Measurements from ENCODE around the gene ZNF470.
A peak's percentile ranks its signal among the peaks of the same experiment; 100 is the strongest.

Gene ZNF470

GRCh38 chr19:56611288-56611687 lies 44.0 kb downstream of the ZNF470 start:
- no peak for DNase-seq

GRCh38 chr19:56612737-56613136 lies 45.5 kb downstream of the ZNF470 start:
- DNase-seq: no peak

DNA sequence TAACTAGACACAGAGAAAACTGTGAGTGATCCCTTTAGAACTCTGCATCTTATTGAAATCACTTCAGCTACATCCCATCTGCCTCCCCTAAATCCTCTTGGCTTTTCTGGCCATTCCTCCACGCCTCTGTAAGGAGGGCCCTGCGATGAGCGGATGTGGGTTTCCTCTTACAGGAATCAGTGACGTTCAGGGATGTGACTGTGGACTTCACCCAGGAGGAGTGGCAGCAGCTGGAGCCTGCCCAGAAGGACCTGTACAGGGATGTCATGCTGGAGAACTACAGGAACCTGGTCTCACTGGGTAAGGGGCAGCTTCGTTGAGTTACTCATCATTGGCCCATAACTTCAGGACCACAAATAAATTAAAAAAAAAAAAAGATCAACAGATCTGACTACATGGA lies 46.4 kb downstream of the ZNF470 start:
- DNase-seq: no peak

DNA sequence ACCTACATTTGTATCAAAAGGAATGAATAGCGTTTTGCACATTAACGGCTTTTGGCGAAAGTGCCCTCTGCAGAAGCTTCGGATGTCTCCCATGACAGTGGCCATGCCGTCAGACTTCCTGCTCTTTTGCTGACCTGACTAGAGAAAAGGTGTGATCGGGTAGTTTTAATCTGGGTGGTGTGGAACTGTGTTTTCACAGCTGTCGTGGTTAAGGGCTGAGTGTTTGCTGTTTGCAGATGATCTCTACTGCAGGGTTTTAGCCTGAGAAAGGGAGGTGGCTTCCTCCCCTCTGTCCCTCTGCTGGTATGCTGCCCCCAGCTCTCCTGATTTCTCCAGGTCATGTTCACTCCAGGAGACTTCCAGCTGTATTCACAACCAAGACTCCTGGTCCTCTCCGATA lies 50.3 kb downstream of the ZNF470 start:
- DNase-seq: no peak

DNA sequence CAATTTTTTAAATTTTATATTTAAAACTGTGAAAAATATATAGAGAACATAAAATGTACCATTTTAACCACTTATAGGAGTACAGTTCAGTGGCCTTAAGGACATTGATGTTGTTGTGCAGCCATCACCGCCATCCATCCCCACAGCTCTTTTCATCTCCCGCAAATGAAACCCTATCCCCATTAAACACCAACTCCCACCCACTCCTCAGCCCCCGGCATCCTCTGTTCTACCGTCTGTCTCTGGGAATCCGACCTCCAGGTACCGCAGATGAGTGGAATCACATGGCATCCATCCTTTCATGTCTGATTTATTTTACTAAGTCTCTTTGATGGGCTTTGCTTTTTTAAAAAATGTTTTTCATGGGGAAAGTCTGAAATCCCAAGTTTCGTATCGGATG lies 51.9 kb downstream of the ZNF470 start:
- no peak for DNase-seq

DNA sequence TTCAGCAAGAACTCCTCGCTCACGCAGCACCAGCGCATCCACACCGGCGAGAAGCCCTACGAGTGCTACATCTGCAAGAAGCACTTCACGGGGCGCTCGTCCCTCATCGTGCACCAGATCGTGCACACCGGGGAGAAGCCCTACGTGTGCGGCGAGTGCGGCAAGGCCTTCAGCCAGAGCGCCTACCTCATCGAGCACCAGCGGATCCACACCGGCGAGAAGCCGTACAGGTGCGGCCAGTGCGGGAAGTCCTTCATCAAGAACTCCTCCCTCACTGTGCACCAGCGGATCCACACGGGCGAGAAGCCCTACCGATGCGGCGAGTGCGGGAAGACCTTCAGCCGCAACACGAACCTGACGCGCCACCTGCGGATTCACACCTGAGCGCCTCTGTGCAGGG lies 55.1 kb downstream of the ZNF470 start:
- no peak for DNase-seq

DNA sequence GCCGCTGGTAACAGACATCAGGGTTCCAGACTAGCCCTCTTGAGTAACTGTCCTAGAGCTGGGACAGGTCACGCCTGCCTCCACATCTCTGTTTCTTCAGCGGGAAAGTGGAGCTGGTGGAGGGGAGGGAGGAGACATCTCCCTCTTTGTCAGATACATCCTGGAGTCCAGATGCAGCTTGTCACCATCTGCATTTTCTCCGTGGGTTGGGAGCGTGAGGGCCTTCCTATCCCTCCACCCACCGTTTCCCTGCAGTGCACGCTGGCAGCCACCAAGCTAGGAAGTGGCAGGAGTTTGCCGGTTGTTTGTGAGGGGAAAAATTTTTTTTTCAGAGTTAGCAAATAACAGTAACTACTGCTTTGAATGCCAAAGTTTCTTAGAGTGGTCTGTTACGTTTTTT lies 55.7 kb downstream of the ZNF470 start:
- DNase-seq: no peak

DNA sequence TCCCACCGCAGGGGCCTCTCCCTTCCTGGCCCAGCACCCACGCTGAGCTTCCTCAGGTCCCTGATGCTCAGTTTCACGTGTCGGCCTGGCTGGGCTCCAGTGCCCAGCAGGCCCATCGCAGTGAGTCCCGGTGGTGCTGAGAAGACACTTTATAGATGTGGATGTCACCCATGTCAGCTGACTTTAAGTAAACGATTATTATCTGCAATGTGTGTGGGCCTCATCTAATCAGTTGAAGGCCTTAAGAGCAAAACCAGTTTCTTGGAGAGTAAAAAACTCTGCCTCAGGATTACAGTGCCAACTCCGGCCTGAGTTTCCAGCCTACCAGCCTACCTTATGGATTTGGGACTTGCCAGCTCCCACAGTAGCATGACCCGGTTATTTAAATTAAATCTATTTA lies 58.4 kb downstream of the ZNF470 start:
- no peak for DNase-seq

DNA sequence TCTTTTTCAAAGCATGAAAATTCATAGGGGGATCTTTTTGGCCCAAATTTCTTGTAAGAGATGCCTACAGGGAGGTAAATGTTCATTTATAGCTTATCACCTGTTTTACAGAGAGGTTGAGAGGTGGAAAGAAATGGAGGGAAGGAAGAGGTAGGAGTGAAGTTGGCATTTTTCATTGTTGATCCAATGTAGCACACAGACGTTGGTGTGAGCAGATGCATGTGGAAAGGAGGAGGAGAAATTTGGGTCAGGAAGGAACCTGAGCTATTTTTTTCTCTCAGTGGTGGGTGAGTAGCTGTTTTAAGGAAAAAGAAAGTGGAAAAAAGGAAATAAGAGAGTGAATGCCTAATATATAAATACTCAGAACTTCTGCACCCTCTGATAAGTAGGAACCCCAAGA lies 65.8 kb downstream of the ZNF470 start:
- DNase-seq: no peak

GRCh38 chr19:56637976-56638555 lies 70.8 kb downstream of the ZNF470 start:
- peak in 1 of 2 experiments; percentile 1 for DNase-seq
